Measurements from ENCODE around the gene RRP1. TPM values are rescaled to one million over a fixed set of nuclear protein-coding genes. Genes with fewer than 3 reads are reported as not detected.

RRP1 gene
- total and polyA plus RNA-seq, 10 of the 15 experiments (the other 5 are each of a cell fraction or from before 2014, with no cell fraction given), result 0.34 to 70.8 (median 35.1) TPM

- TF ChIP-seq MTA3 (IDR thresholded peaks at IDR 0.05; ENCODE audit: borderline replicate concordance, low read length) (no peak), ZNF217 (IDR thresholded peaks at IDR 0.05) (no peak), POLR2AphosphoS5 (IDR thresholded peaks at IDR 0.05; ENCODE audit: low read length) (peak; percentile 38; the same call in 1 of the 2 replicates), BCL3 (IDR thresholded peaks at IDR 0.05; ENCODE audit: borderline replicate concordance, insufficient read depth, low read depth, low read length, poor library complexity, severe bottlenecking) (peak; percentile 93), POLR2A (IDR thresholded peaks at IDR 0.05; ENCODE audit: low read depth, low read length) (peak; percentile 73), RELA (IDR thresholded peaks at IDR 0.05; ENCODE audit: borderline replicate concordance, partially characterized antibody) (no peak), TCF3 (IDR thresholded peaks at IDR 0.05; ENCODE audit: borderline replicate concordance, insufficient read depth, low read depth, low read length) (peak; percentile 69; the same call in 1 of the 2 replicates), NR2C2 (IDR thresholded peaks at IDR 0.05; ENCODE audit: borderline replicate concordance, control insufficient read depth, insufficient read length, low read depth) (peak; percentile 35), PAX5 (IDR thresholded peaks at IDR 0.05; ENCODE audit: borderline replicate concordance, low read depth, low read length) (no peak), RUNX3 (IDR thresholded peaks at IDR 0.05; ENCODE audit: low read length) (no peak), KLF5 (IDR thresholded peaks at IDR 0.05; ENCODE audit: partially characterized antibody) (no peak), FOXK2 (IDR thresholded peaks at IDR 0.05) (no peak)
- Histone ChIP-seq H3K4me3 (no peak overlapping the region), H3K79me2 (ENCODE audit: control insufficient read depth, insufficient read depth, low read length) (no peaks in the 10 kb centered on the region), H3K27ac (ENCODE audit: control insufficient read depth, insufficient read depth) (no peak overlapping the region), H3K27me3 (replicated peaks in 1 of 2; ENCODE audit: control insufficient read depth in 2 of 2, insufficient read depth in 2 of 2, low read length in 1 of 2) (no peaks in the 10 kb centered on the region), H3K4me2 (ENCODE audit: control insufficient read depth, insufficient read depth) (no peak overlapping the region), H3K9ac (ENCODE audit: control insufficient read depth, insufficient read depth, low read length) (no peak overlapping the region), H3K4me1 (ENCODE audit: control insufficient read depth, insufficient read depth, low read length) (no peaks in the 10 kb centered on the region), H4K20me1 (ENCODE audit: control insufficient read depth, insufficient read depth) (no peaks in the 10 kb centered on the region), H3K9me3 (replicated peaks; ENCODE audit: control insufficient read depth, insufficient read depth, low read length) (peaks cover 2% of the 10 kb centered on the region; the same call in 1 of the 3 replicates), H2AFZ (ENCODE audit: control insufficient read depth, low read depth, low read length) (no peak overlapping the region), H3K36me3 (ENCODE audit: control insufficient read depth in 2 of 2, insufficient read depth in 2 of 2, low read length in 1 of 2) (no peaks in the 10 kb centered on the region)
- intact Hi-C loops (cut with micrococcal nuclease; ENCODE audit: unreplicated experiment), result no loop called here
- no TSS peak for BruUV-seq (replicated peaks)
- DNase-seq (ENCODE audit: low read depth, low spot score), result no peak
- ChIA-PET RAD21 (ENCODE audit: unreplicated experiment) (no interaction called here), CTCF (no interaction called here), POLR2A (no interaction called here), SMC1A (ENCODE audit: uncharacterized antibody, unreplicated experiment) (no interaction called here)
- in situ Hi-C loops (cut with MboI), result no loop called here
- ATAC-seq, result no peak
- FAIRE-seq, result no peak
- WGBS (ENCODE audit: insufficient coverage, insufficient replicate concordance, low lambda C conversion rate, missing lambda C conversion rate), result 90% methylated on average over 34 of the region's 34 CpGs
Observed at GRCh38 chr21:43766734-43767497, 22.5 kb upstream of the RRP1 start.

Measured in GM12878 (cell line).